Measurements from ENCODE around the gene ATL2.
A peak's percentile ranks its signal among the peaks of the same experiment; 100 is the strongest.
"Not testable (repeated sequence)": the region's sequence is repeated elsewhere in the genome, so short reads cannot be mapped to it uniquely, and the experiment has no call there.

ATL2 gene

DNA sequence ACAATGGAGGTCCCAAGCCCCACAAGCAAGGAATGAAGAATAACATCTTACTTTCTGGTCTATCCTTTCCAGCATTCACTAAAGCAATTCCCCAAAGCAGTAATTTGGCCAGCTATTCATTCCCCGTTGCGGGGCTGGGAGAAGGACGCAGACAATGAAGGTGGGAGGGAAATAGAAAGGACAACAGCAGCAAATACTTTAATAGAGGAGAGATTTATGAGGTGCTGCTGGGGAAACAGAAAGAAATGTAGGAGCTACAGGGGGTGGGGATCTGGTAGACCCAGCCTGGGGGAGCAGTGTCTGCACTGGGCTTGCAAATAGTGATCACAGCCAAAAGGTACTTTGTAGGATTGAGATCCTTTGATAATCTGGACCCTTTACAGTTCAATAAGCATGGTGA lies 13.9 kb upstream of the ATL2 start:
- Histone ChIP-seq H3K9ac (ENCODE audit: low read length in 5 of 5) (no peak overlapping the region), H3K4me3 (ENCODE audit: low read depth in 1 of 5, low read length in 5 of 5) (no peak overlapping the region), H3K27ac (ENCODE audit: low read depth, low read length) (no peak overlapping the region), H3K36me3 (ENCODE audit: control insufficient read depth in 5 of 5, insufficient read depth in 5 of 5, low read length in 5 of 5) (no peaks in the 10 kb centered on the region), H3K9me3 (ENCODE audit: control insufficient read depth in 5 of 5, low read length in 5 of 5) (no peaks in the 10 kb centered on the region), H3K27me3 (ENCODE audit: control insufficient read depth in 5 of 5, insufficient read depth in 4 of 5, low read length in 5 of 5) (no peaks in the 10 kb centered on the region), H3K4me1 (ENCODE audit: control insufficient read depth in 5 of 5, insufficient read depth in 5 of 5, low read length in 5 of 5) (no peaks in the 10 kb centered on the region)

DNA sequence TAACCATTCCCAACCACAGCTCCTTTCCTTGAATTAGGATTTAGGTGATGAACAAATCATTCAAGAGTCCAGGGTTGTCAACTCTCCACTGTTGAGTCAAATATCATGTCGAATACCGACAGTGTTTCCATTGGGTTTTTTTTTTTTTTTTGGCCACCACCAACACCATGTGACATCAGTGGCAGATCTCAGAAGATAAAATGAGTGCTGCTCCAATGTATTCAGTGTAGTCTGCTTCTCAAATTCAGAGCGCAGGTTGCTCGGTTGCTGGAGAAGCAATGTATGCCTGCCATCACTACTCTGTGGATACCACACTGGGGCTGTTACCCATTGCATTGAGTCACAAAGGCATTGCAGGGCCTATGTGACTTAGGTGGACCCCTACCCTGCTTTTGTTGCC lies 10.8 kb upstream of the ATL2 start:
- no peak overlapping the region for H3K27ac ChIP-seq (ENCODE audit: low read depth, low read length)
- no peaks in the 10 kb centered on the region for H3K9me3 ChIP-seq (ENCODE audit: control insufficient read depth in 5 of 5, low read length in 5 of 5)
- H3K36me3 ChIP-seq (ENCODE audit: control insufficient read depth in 5 of 5, insufficient read depth in 5 of 5, low read length in 5 of 5) = no peaks in the 10 kb centered on the region
- H3K4me1 ChIP-seq (ENCODE audit: control insufficient read depth in 5 of 5, insufficient read depth in 5 of 5, low read length in 5 of 5) = no peaks in the 10 kb centered on the region
- H3K27me3 ChIP-seq (ENCODE audit: control insufficient read depth in 5 of 5, insufficient read depth in 4 of 5, low read length in 5 of 5) = no peaks in the 10 kb centered on the region
- no peak overlapping the region for H3K9ac ChIP-seq (ENCODE audit: low read length in 5 of 5)
- no peak overlapping the region for H3K4me3 ChIP-seq (ENCODE audit: low read depth in 1 of 5, low read length in 5 of 5)

DNA sequence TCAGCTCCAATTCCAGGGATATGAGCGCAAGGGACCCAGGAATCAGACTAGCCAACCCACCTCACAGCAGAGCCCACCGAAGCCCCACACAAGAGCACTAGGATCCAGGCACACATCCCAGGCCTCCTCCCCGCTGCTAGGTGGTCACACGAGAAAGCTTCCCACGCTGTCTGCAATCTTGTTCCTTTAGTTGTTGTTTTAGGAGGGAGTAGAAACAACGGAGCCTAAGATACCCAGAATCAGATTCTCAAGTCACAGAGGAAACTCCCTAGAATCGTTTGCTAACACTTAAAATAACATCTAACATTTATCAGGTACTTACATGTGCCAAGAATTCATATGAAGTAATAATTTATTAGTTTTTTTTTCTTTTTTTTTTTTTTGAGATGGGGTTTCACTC lies 9.7 kb upstream of the ATL2 start:
- Histone ChIP-seq H3K4me3 (ENCODE audit: low read depth in 1 of 5, low read length in 5 of 5) (no peak overlapping the region), H3K27ac (ENCODE audit: low read depth, low read length) (no peak overlapping the region), H3K27me3 (ENCODE audit: control insufficient read depth in 5 of 5, insufficient read depth in 4 of 5, low read length in 5 of 5) (no peaks in the 10 kb centered on the region), H3K4me1 (ENCODE audit: control insufficient read depth in 5 of 5, insufficient read depth in 5 of 5, low read length in 5 of 5) (no peaks in the 10 kb centered on the region), H3K9ac (ENCODE audit: low read length in 5 of 5) (no peak overlapping the region), H3K9me3 (ENCODE audit: control insufficient read depth in 5 of 5, low read length in 5 of 5) (no peaks in the 10 kb centered on the region), H3K36me3 (ENCODE audit: control insufficient read depth in 5 of 5, insufficient read depth in 5 of 5, low read length in 5 of 5) (no peaks in the 10 kb centered on the region)

DNA sequence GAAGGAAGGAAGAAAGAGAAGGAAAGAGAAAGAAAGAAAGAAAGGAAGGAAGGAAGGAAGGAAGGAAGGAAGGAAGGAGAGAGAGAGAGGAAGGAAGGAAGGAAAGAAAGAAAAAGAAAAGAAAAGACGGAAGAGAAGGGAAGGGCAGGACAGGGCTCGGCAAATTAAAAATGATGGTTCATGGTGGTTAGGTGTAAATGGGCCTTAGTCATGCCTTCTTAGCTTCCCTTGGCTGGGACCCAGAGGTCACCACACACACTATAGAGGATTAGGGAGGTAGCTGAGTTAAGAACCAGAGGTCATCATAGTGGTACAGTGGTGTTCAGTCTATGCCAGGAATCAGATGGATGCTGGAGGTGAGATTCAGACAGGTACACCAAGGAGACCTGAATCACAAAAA lies 9.3 kb upstream of the ATL2 start:
- Histone ChIP-seq H3K27me3 (ENCODE audit: control insufficient read depth in 5 of 5, insufficient read depth in 4 of 5, low read length in 5 of 5) (no peaks in the 10 kb centered on the region), H3K9ac (ENCODE audit: low read length in 5 of 5) (no peak overlapping the region), H3K4me1 (ENCODE audit: control insufficient read depth in 5 of 5, insufficient read depth in 5 of 5, low read length in 5 of 5) (no peaks in the 10 kb centered on the region), H3K4me3 (ENCODE audit: low read depth in 1 of 5, low read length in 5 of 5) (no peak overlapping the region), H3K9me3 (ENCODE audit: control insufficient read depth in 5 of 5, low read length in 5 of 5) (no peaks in the 10 kb centered on the region), H3K27ac (ENCODE audit: low read depth, low read length) (no peak overlapping the region), H3K36me3 (ENCODE audit: control insufficient read depth in 5 of 5, insufficient read depth in 5 of 5, low read length in 5 of 5) (no peaks in the 10 kb centered on the region)

DNA sequence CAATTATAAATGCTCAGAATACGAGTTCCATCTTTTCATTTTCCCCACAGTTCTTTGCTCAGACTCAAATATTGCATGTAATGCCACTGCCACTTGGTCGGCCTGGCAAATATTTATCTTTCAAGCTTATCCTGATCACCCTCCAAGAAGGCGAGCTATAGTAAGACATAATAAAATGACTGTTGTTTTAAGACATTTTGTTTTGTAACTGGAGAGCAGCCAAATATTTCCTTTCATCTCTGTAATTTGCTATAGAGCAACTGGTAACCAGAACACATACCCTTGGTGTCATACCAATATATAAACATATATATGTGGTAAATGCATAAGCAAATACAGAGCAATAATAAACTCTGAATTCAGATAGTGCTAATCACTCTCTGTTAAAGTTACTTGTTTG lies 7.3 kb upstream of the ATL2 start:
- Histone ChIP-seq H3K36me3 (ENCODE audit: control insufficient read depth in 5 of 5, insufficient read depth in 5 of 5, low read length in 5 of 5) (no peaks in the 10 kb centered on the region), H3K9ac (ENCODE audit: low read length in 5 of 5) (no peak overlapping the region), H3K9me3 (ENCODE audit: control insufficient read depth in 5 of 5, low read length in 5 of 5) (no peaks in the 10 kb centered on the region), H3K4me1 (ENCODE audit: control insufficient read depth in 5 of 5, insufficient read depth in 5 of 5, low read length in 5 of 5) (no peaks in the 10 kb centered on the region), H3K27ac (ENCODE audit: low read depth, low read length) (no peak overlapping the region), H3K27me3 (ENCODE audit: control insufficient read depth in 5 of 5, insufficient read depth in 4 of 5, low read length in 5 of 5) (no peaks in the 10 kb centered on the region), H3K4me3 (ENCODE audit: low read depth in 1 of 5, low read length in 5 of 5) (no peak overlapping the region)

DNA sequence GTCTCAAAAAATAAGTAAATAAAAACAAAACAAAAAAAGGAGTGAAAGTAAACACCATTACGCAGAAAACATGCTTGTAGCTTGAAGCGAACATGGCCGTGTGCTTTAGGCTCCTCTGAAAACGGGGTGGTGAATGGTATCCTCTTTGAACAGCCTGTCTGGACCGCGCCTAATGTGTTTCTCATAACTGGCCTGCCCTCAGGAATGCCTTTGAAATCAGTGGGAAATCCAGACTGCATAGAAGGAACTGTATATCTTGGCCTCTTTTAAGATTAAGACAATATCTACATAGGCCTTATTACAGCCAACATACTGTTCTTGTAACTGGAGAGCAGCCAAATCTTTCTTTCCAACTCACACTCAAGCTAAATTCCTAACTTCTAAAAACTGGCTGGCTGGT lies 6.7 kb upstream of the ATL2 start:
- H3K9ac ChIP-seq (ENCODE audit: low read length in 5 of 5); H3K4me3 ChIP-seq (ENCODE audit: low read depth in 1 of 5, low read length in 5 of 5); H3K4me1 ChIP-seq (ENCODE audit: control insufficient read depth in 5 of 5, insufficient read depth in 5 of 5, low read length in 5 of 5); H3K36me3 ChIP-seq (ENCODE audit: control insufficient read depth in 5 of 5, insufficient read depth in 5 of 5, low read length in 5 of 5); H3K9me3 ChIP-seq (ENCODE audit: control insufficient read depth in 5 of 5, low read length in 5 of 5); H3K27ac ChIP-seq (ENCODE audit: low read depth, low read length); H3K27me3 ChIP-seq (ENCODE audit: control insufficient read depth in 5 of 5, insufficient read depth in 4 of 5, low read length in 5 of 5): not testable (repeated sequence)

DNA sequence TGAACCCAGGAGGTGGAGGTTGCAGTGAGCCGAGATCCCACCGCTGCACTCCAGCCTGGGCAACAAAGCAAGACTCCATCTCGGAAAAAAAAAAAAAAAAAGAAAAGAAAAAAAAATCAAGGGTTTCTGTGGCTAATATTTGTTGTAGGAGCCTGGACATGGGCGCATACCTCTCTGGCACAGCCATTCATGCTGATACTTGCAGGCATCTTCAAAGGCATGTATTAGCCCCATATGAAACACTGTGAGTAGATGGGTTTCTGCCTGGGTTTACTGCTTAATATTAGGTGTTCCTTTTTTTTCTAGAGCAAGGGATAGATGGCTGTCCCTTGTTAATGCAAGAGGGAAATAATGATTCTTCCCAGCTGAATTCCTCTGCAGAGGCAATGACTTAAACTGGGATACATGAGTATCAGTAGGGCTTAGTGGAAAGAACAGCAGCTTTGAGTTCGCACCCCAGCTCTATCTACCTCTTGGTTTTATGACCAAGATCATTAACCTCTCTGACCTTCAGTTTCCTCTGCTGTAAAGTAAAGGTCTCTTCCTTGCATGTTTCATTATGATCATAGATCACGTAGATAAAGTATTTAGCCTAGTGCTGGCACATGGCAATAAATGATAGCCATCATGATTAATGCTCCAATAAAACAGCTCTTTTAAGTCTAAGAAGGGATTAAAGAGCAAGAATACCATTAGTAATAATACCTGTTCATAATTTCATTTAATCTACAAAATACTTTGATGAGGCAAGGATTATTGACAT lies 4.5 kb upstream of the ATL2 start:
- Histone ChIP-seq H3K4me3 (ENCODE audit: low read depth in 1 of 5, low read length in 5 of 5) (no peak overlapping the region), H3K36me3 (ENCODE audit: control insufficient read depth in 5 of 5, insufficient read depth in 5 of 5, low read length in 5 of 5) (no peaks in the 10 kb centered on the region), H3K27me3 (ENCODE audit: control insufficient read depth in 5 of 5, insufficient read depth in 4 of 5, low read length in 5 of 5) (no peaks in the 10 kb centered on the region), H3K4me1 (ENCODE audit: control insufficient read depth in 5 of 5, insufficient read depth in 5 of 5, low read length in 5 of 5) (peaks cover 0 to 13% (median 9%) of the 10 kb centered on the region in 5 donors), H3K9ac (ENCODE audit: low read length in 5 of 5) (no peak overlapping the region), H3K9me3 (ENCODE audit: control insufficient read depth in 5 of 5, low read length in 5 of 5) (no peaks in the 10 kb centered on the region), H3K27ac (ENCODE audit: low read depth, low read length) (no peak overlapping the region)

DNA sequence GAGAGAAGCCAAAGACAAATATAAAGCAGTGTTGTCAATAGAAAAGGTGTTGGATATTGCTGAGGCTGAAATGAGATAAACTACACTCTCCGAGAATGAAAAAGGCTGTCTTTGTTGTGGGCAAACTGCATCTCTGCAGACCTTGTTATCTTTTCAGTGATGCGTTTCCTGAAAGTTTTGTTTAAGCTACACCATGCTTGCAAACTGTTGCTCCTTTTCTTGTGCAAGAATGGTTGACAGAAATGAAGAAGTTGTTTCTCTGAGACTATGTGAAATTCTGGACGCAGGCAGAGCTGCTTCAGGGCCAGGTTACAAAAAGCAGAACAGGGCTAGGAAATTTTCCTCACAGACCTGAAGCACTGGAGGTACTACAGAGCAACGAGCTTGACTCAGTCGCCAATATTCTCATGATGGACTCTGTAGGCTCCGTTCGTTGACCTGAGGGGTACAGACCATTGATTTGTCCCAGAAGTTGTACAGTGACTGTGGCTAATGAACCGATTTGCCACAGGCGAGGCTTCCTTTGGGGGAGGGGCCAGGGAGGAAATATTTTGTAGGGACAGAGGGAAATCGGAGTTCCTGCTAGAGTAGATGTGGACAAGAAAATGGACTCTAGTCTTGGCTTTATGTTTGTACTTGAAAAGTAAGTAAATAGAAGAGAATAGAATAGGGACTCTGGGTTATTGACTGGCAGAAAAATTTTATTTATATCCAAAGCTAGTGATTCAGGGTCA lies 3.5 kb upstream of the ATL2 start:
- no peak overlapping the region for H3K9ac ChIP-seq (ENCODE audit: low read length in 5 of 5)
- H3K4me3 ChIP-seq (ENCODE audit: low read depth in 1 of 5, low read length in 5 of 5) = peak overlapping the region in 1 of 5 donors; percentile 11
- H3K36me3 ChIP-seq (ENCODE audit: control insufficient read depth in 5 of 5, insufficient read depth in 5 of 5, low read length in 5 of 5) = no peaks in the 10 kb centered on the region
- peaks cover 0 to 21% (median 16%) of the 10 kb centered on the region in 5 donors for H3K4me1 ChIP-seq (ENCODE audit: control insufficient read depth in 5 of 5, insufficient read depth in 5 of 5, low read length in 5 of 5)
- H3K9me3 ChIP-seq (ENCODE audit: control insufficient read depth in 5 of 5, low read length in 5 of 5) = no peaks in the 10 kb centered on the region
- no peaks in the 10 kb centered on the region for H3K27me3 ChIP-seq (ENCODE audit: control insufficient read depth in 5 of 5, insufficient read depth in 4 of 5, low read length in 5 of 5)
- H3K27ac ChIP-seq (ENCODE audit: low read depth, low read length) = no peak overlapping the region

DNA sequence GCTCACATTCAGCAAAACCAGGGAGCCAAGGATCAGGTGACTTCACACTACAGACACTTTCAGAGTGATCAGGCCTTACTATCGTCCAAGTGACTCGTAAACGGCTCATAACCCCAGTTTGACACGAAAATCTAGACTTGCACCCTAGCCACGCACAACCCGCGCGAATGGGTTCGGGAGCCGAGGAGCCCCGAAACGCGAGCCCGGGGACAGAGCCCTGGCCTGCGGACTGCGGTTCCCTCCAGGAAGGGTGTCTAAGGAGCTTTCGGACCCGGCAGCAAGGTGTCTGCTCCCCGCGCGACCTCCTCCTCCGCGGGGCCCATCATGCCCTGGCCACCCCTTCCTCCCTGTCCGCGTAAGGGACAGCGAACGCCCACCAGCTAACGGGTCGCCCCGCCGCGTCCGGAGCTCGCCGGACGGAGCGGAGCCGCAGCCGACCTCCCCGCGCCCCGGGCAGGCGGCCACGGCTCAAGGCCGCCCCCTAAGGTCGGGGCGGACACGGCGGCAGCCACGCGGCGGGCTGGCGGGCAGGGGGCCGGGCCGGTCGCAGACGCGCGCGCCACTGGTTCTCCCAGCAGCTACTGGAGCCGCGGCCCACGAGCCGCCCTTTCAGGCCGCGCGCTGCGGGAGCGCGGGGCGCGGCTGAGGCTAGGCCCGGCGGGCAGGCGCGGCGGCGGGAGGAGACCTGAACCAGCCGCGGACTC lies 575 bp downstream of the ATL2 start:
- peaks cover 0 to 41% (median 29%) of the 10 kb centered on the region in 5 donors for H3K4me1 ChIP-seq (ENCODE audit: control insufficient read depth in 5 of 5, insufficient read depth in 5 of 5, low read length in 5 of 5)
- no peaks in the 10 kb centered on the region for H3K27me3 ChIP-seq (ENCODE audit: control insufficient read depth in 5 of 5, insufficient read depth in 4 of 5, low read length in 5 of 5)

More for the DNA sequence above, 575 bp downstream of the ATL2 start:
- no peaks in the 10 kb centered on the region for H3K36me3 ChIP-seq (ENCODE audit: control insufficient read depth in 5 of 5, insufficient read depth in 5 of 5, low read length in 5 of 5)
- peak overlapping the region; percentile 92 for H3K27ac ChIP-seq (ENCODE audit: low read depth, low read length)
- peak overlapping the region; percentile 76 to 97 (median 84) for H3K4me3 ChIP-seq (ENCODE audit: low read depth in 1 of 5, low read length in 5 of 5)
- H3K9me3 ChIP-seq (ENCODE audit: control insufficient read depth in 5 of 5, low read length in 5 of 5) = no peaks in the 10 kb centered on the region
- H3K9ac ChIP-seq (ENCODE audit: low read length in 5 of 5) = peak overlapping the region; percentile 66 to 97 (median 84)

All from subcutaneous abdominal adipose tissue (tissue), 5 donors.